Measurements from ENCODE around the gene ASPG. TPM values are rescaled to one million over a fixed set of nuclear protein-coding genes. Genes with fewer than 3 reads are reported as not detected.

ASPG gene
- total RNA-seq, 1 experiment from 2014 or later, result 0.22 TPM

GRCh38 chr14:104087981-104088850 is 2.7 kb downstream of the ASPG start:
- no TSS peak for BruUV-seq (replicated peaks)

DNA sequence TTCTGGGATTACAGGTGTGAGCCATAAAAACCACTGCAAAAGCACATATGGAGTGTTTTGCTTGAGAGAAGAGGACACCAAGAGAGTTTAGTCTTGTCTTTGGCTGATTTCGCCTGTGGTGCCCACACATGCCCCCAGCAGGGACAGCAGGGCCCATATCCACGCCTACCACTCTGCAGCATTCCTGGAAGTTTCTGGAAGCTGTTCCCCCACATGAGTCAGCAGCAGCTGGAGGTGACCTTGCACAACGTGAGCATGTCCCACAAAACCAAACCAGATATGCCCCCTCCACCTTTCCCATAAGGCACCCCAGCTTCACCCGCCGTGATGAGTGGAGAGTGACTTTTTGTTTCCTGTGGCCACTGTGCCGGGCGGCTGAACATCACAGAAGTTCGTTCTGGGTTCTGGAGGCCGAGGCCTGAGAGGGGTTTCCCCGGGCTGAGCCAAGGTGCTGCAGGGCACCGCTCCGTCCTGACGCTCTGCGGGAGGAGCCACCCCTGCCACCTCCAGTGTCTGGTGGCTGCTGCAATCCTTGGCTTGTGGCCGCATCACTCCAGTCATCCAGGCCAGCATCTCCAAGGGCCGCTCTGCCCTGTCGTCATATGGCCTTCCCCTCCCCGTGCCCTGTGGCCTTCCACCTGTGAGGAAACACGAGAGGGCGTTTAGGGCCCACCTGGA is 4.7 kb downstream of the ASPG start:
- Histone ChIP-seq H3K9ac (ENCODE audit: low read length) (no peak overlapping the region), H3K9me2 (replicated peaks; ENCODE audit: low read length) (no peaks in the 10 kb centered on the region), H3K4me2 (ENCODE audit: low read length) (no peak overlapping the region), H3K79me2 (ENCODE audit: low read length) (no peaks in the 10 kb centered on the region), H3K27ac (ENCODE audit: low read length) (no peak overlapping the region), H4K20me1 (ENCODE audit: low read length) (no peaks in the 10 kb centered on the region), H3K9me3 (ENCODE audit: low read length) (no peaks in the 10 kb centered on the region), H3F3A (ENCODE audit: low read length, unreplicated experiment) (no peaks in the 10 kb centered on the region), H2AFZ (ENCODE audit: low read length) (no peak overlapping the region), H3K4me1 (ENCODE audit: insufficient read depth, low read length) (no peaks in the 10 kb centered on the region), H3K36me3 (ENCODE audit: low read depth, low read length) (no peaks in the 10 kb centered on the region), H3K4me3 (ENCODE audit: low read length) (no peak overlapping the region), H3K27me3 (ENCODE audit: low read length) (no peaks in the 10 kb centered on the region)
- CTCF ChIA-PET, result no interaction called here
- BruUV-seq (replicated peaks), result no TSS peak
- no peak for ATAC-seq
- no peak for DNase-seq
- intact Hi-C loops (cut with micrococcal nuclease), result no loop called here
- no peak for TF ChIP-seq EZH2 (IDR thresholded peaks at IDR 0.05; ENCODE audit: low read length, unreplicated experiment)
- TF ChIP-seq EZH2phosphoT487 (IDR thresholded peaks at IDR 0.05; ENCODE audit: borderline replicate concordance, low read length), result no peak
- TF ChIP-seq CTCF (conservative IDR thresholded peaks at IDR 0.05; ENCODE audit: low read depth, low read length), result no peak
- POLR2A ChIA-PET (ENCODE audit: unreplicated experiment), result no interaction called here

More at GRCh38 chr14:104087981-104088850, 2.7 kb downstream of the ASPG start:
- no peak for DNase-seq
- Histone ChIP-seq H3K27ac (ENCODE audit: low read length) (no peak overlapping the region), H2AFZ (ENCODE audit: low read length) (no peak overlapping the region), H3K9me2 (replicated peaks; ENCODE audit: low read length) (no peaks in the 10 kb centered on the region), H3K4me1 (ENCODE audit: insufficient read depth, low read length) (no peaks in the 10 kb centered on the region), H3K4me3 (ENCODE audit: low read length) (no peak overlapping the region), H3F3A (ENCODE audit: low read length, unreplicated experiment) (no peaks in the 10 kb centered on the region), H3K9ac (ENCODE audit: low read length) (no peak overlapping the region), H3K36me3 (ENCODE audit: low read depth, low read length) (no peaks in the 10 kb centered on the region), H3K9me3 (ENCODE audit: low read length) (no peaks in the 10 kb centered on the region), H4K20me1 (ENCODE audit: low read length) (no peaks in the 10 kb centered on the region), H3K27me3 (ENCODE audit: low read length) (no peaks in the 10 kb centered on the region), H3K79me2 (ENCODE audit: low read length) (no peaks in the 10 kb centered on the region), H3K4me2 (ENCODE audit: low read length) (no peak overlapping the region)
- TF ChIP-seq EZH2phosphoT487 (IDR thresholded peaks at IDR 0.05; ENCODE audit: borderline replicate concordance, low read length) (no peak), EZH2 (IDR thresholded peaks at IDR 0.05; ENCODE audit: low read length, unreplicated experiment) (no peak), CTCF (conservative IDR thresholded peaks at IDR 0.05; ENCODE audit: low read depth, low read length) (no peak)
- POLR2A ChIA-PET (ENCODE audit: unreplicated experiment), result no interaction called here
- CTCF ChIA-PET, result no interaction called here
- intact Hi-C loops (cut with micrococcal nuclease), result no loop called here
- no peak for ATAC-seq

All from PC-3 (cell line).